Kidney (tissue), 14 donors: ENCODE data around the gene IFIH1. TPM values are rescaled to one million over a fixed set of nuclear protein-coding genes. Genes with fewer than 3 reads are reported as not detected.

ENCODE experiments used
- DNase-seq, 5 donors: peaks; one replicate each; pipeline ENCODE4 v3.0.0-alpha.2; 2013 to 2020
- FAIRE-seq: peaks from 2 replicates; lab custom pipeline; 2012; peaks lifted over from hg19 to GRCh38; lab: Jason Lieb, UNC
- H3K27ac ChIP-seq, 2 donors: one replicate each; pipeline ENCODE4 v1.7.0; 2013; ENCODE audit warnings: low read depth in 2 of 2, low read length in 2 of 2, inconsistent platforms in 1 of 2
- H3K27me3 ChIP-seq: one replicate; pipeline ENCODE4 v1.7.1; 2013; ENCODE audit warnings: low read length, inconsistent platforms; ENCODE audit not compliant: control insufficient read depth, insufficient read depth
- H3K36me3 ChIP-seq, 3 donors: one replicate each; pipeline versions ENCODE4 v1.7.0 to v1.7.1; 2013; ENCODE audit warnings: low read length in 3 of 3, control low read depth in 1 of 3, inconsistent platforms in 1 of 3; ENCODE audit not compliant: insufficient read depth in 3 of 3, control insufficient read depth in 2 of 3
- H3K4me1 ChIP-seq, 3 donors: one replicate each; pipeline versions ENCODE4 v1.7.0 to v1.7.1; 2013; ENCODE audit warnings: low read length in 3 of 3, inconsistent platforms in 1 of 3, low read depth in 1 of 3; ENCODE audit not compliant: control insufficient read depth in 2 of 3, insufficient read depth in 2 of 3
- H3K4me3 ChIP-seq, 3 donors: one replicate each; pipeline versions ENCODE4 v1.7.0 to v1.8.1; 2013; ENCODE audit warnings: low read length in 3 of 3, control low read depth in 1 of 3, inconsistent platforms in 1 of 3
- H3K9ac ChIP-seq, 3 donors: one replicate each; pipeline versions ENCODE4 v1.7.0 to v1.7.1; 2013; ENCODE audit warnings: low read length in 3 of 3, control low read depth in 1 of 3, inconsistent platforms in 1 of 3
- H3K9me3 ChIP-seq, 3 donors: one replicate each; pipeline versions ENCODE4 v1.7.0 to v1.7.1; 2013; ENCODE audit warnings: low read length in 3 of 3, control low read depth in 1 of 3, inconsistent platforms in 1 of 3; ENCODE audit not compliant: control insufficient read depth in 2 of 3, insufficient read depth in 1 of 3
- intact Hi-C: fragments of 100-400 bp; cut with DNase I; formaldehyde crosslinking; loops from one replicate; pipeline ENCODE4 v1.11.1; 2022
- polyA plus RNA-seq: library from polyadenylated mRNA; stranded (reverse); fragments of 350-450 nt; fragmentation: Illumina TruSeq; extraction: RNeasy Lipid Tissue Mini Kit (QIAGEN cat#74804); gene quantifications from one replicate; pipeline ENCODE4 v1.2.3, GENCODE V29; 2014; ENCODE audit warnings: low read depth, low replicate concordance; ENCODE audit not compliant: insufficient read depth
- total RNA-seq: library from RNA; stranded (reverse); fragmentation: NEBNext Ultra II Directional; extraction: Animal tissue kit (Norgen Biotek cat#: 25700); gene quantifications from one replicate; pipeline ENCODE4 v1.2.1, GENCODE V29; 2021
- TF ChIP-seq, protein P1 (sequence below): IDR thresholded peaks from 3 replicates; pipeline ENCODE4 v1.5.1; 2012; ENCODE audit warnings: mild to moderate bottlenecking, moderate library complexity, borderline replicate concordance; ENCODE audit not compliant: insufficient read depth; ENCODE audit errors: extremely low read depth
- donor health status: control.
- donor health status: control.
- donor health status: control.
- donor health status: control.
- donor health status: control.
- donor health status: DM: yes; HTN: yes; CAD: no.
- donor health status: Normal renal cell carcinoma (clear cell type).

Gene IFIH1
- total and polyA plus RNA-seq, 2 donors from 2014 or later = 11.3 to 21.6 TPM

DNA sequence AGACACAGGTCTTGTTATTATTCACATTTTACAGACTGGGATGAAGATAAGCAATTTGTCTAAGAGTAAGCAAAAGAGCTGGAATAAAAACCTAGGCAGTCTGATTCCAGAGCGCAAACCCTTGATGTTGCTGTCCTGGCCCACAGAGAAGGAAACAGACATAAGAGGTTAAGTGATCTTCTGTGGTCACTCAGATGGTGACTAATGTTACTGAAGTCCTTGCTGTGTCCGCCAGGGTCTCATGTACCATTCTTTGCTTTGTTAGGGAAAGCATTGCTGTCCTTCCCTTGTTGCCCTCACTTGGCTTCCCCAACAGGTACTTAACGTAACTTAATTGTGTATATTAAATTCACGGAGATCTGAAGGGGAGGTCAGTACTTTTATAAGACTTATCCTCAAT lies 60.3 kb downstream of the IFIH1 start:
- intact Hi-C loops = no loop called here
- TF ChIP-seq, protein P1, sequence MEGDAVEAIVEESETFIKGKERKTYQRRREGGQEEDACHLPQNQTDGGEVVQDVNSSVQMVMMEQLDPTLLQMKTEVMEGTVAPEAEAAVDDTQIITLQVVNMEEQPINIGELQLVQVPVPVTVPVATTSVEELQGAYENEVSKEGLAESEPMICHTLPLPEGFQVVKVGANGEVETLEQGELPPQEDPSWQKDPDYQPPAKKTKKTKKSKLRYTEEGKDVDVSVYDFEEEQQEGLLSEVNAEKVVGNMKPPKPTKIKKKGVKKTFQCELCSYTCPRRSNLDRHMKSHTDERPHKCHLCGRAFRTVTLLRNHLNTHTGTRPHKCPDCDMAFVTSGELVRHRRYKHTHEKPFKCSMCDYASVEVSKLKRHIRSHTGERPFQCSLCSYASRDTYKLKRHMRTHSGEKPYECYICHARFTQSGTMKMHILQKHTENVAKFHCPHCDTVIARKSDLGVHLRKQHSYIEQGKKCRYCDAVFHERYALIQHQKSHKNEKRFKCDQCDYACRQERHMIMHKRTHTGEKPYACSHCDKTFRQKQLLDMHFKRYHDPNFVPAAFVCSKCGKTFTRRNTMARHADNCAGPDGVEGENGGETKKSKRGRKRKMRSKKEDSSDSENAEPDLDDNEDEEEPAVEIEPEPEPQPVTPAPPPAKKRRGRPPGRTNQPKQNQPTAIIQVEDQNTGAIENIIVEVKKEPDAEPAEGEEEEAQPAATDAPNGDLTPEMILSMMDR = no peak
- DNase-seq = no peak
- H3K4me1 ChIP-seq = no peaks in the 10 kb centered on the region
- H3K9ac ChIP-seq = no peak overlapping the region
- no peak overlapping the region for H3K4me3 ChIP-seq
- FAIRE-seq = no peak
- no peak overlapping the region for H3K27ac ChIP-seq
- H3K9me3 ChIP-seq = peaks cover 0 to 3% (median 0%) of the 10 kb centered on the region in 3 donors
- no peaks in the 10 kb centered on the region for H3K36me3 ChIP-seq
- no peaks in the 10 kb centered on the region for H3K27me3 ChIP-seq

DNA sequence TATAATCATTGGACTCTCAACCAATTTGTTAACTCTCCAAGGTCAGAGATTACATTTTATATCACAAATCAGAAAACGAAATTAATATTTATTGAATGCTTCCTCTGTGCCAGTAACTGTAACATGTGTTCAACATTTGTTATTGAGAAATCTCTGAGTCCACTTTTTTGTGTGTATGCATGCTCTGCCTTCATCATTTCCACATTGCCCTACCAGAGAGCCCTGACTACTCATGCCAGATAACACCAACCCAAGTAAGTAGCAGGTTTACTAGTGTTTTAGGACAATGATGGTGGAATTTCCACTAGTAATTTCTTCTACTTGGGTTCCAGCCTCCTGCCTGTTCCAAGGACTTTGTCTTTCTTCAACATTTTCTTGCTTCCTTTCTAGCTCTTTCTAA lies 61.1 kb downstream of the IFIH1 start:
- H3K27ac ChIP-seq = no peak overlapping the region
- H3K9me3 ChIP-seq = peaks cover 0 to 3% (median 0%) of the 10 kb centered on the region in 3 donors
- H3K4me1 ChIP-seq = no peaks in the 10 kb centered on the region
- TF ChIP-seq, protein P1 = no peak
- intact Hi-C loops = no loop called here
- H3K4me3 ChIP-seq = no peak overlapping the region
- no peaks in the 10 kb centered on the region for H3K27me3 ChIP-seq
- H3K9ac ChIP-seq = no peak overlapping the region
- DNase-seq (no peak), FAIRE-seq (no peak)
- H3K36me3 ChIP-seq = no peaks in the 10 kb centered on the region

- no peak overlapping the region for H3K27ac ChIP-seq
- no peaks in the 10 kb centered on the region for H3K36me3 ChIP-seq
- no peaks in the 10 kb centered on the region for H3K27me3 ChIP-seq
- DNase-seq = no peak
- intact Hi-C loops = no loop called here
- H3K4me1 ChIP-seq = no peaks in the 10 kb centered on the region
- H3K9me3 ChIP-seq = peaks cover 0 to 3% (median 0%) of the 10 kb centered on the region in 3 donors
- TF ChIP-seq, protein P1 = no peak
- no peak overlapping the region for H3K4me3 ChIP-seq
- H3K9ac ChIP-seq = no peak overlapping the region
- no peak for FAIRE-seq
Measured at GRCh38 chr2:162256591-162256991, 61.9 kb downstream of the IFIH1 start.

GRCh38 chr2:162254236-162254871 lies 64.1 kb downstream of the IFIH1 start:
- no peak for FAIRE-seq
- Histone ChIP-seq H3K27ac (no peak overlapping the region), H3K4me3 (no peak overlapping the region), H3K9me3 (peaks cover 0 to 3% (median 0%) of the 10 kb centered on the region in 3 donors), H3K27me3 (no peaks in the 10 kb centered on the region), H3K9ac (no peak overlapping the region), H3K4me1 (no peaks in the 10 kb centered on the region), H3K36me3 (no peaks in the 10 kb centered on the region)
- TF ChIP-seq, protein P1 = no peak
- intact Hi-C loops = no loop called here
- DNase-seq = no peak
